ENCODE results near the gene FCGR3B.
"Not testable (repeated sequence)": the region's sequence is repeated elsewhere in the genome, so short reads cannot be mapped to it uniquely, and the experiment has no call there.

The FCGR3B gene
- 0 to 4.0 (median 0) reads per million in 9 experiments for total RNA-seq

DNA sequence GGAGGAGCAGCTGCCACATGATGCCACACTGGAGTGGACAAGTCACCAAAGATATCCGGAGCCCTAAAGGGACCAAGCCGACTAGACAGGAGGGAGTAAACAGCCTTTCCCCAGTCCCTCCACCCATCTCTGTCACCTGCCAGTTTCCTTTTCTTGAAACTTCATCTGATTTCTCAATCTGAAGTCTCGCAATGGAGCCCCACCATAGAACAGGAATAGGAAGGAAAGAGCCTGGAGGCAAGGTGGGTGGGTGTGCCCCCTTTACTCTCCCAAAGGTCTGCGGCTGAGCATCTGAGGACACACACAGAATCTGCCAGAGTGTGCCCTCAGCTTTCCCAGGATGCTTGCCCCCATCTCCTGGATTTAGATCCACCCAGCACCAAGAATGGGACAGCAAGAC lies at the start of gene FCGR3B:
Gene FCGR3B (minus strand): TSS at position 101 of the 400 bp plus-strand sequence. CDS start 82 bp downstream, at position 19.
- DNase-seq, result no peak
- H3K36me3 Mint-ChIP-seq (ENCODE audit: insufficient read depth), result no peaks in the 10 kb centered on the region
- no peak within 1 kb of the TSS for H3K4me3 Mint-ChIP-seq
- no peak for ATAC-seq (replicated peaks)
- no peaks in the 10 kb centered on the region for H3K27me3 Mint-ChIP-seq
- peaks cover 14 to 27% of the 10 kb centered on the region in 2 donors for H3K4me1 Mint-ChIP-seq (ENCODE audit: low read depth in 2 of 2)
- peak within 1 kb of the TSS in 1 of 2 donors; percentile 52 for H3K27ac Mint-ChIP-seq
- no peaks in the 10 kb centered on the region for H3K9me3 Mint-ChIP-seq

DNA sequence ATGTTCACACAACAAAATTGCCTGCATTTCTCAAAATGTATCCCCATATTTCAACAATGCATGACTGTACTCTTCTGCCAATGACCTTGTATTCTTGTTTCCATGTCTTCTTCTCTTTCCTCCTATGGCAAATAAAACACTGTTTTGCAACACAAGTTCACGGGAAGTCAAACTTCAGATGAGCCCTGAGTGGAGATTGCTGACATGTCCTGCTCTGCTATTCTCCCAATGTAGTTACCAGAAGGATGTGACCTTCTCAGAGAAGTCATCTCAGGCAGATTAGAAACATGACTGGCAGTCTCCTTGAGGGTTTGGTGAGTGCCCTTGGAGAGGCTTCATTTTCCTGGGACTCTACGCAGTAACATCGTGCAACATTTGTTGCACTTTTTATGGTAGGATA lies 47.5 kb upstream of the FCGR3B start:
- Mint-ChIP-seq H3K27me3 (peaks cover 0 to 2% of the 10 kb centered on the region in 2 donors), H3K27ac (no peak overlapping the region), H3K36me3 (ENCODE audit: insufficient read depth) (no peaks in the 10 kb centered on the region)

DNA sequence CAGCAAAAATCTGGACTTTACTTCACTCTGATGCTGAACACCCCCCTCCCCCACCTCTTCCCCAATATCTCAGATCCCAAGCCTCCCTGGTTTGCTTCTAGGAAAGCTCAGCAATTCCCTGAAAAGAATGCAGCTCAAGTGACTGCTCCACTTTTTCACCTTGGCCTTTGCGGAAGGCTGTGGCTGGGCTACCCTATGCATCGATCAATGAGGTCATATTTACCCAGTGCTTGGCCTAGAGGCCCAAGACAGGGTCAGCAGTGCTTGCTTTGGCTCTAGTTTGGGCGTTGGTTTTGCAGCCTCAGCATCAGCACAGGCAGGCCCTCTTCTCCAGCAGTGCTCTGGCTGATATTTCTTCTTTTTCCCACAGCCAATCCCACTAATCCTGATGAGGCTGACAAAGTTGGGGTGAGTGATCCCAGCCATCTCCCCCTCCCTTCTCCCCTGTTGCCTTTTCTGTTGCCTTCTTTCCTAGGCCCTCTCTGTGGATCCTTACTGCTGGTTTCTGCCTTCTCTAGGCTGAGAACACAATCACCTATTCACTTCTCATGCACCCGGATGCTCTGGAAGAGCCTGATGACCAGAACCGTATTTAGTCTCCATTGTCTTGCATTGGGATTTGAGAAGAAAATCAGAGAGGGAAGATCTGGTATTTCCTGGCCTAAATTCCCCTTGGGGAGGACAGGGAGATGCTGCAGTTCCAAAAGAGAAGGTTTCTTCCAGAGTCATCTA lies 46.1 kb upstream of the FCGR3B start:
- ATAC-seq (replicated peaks), result no peak
- Mint-ChIP-seq H3K27me3 (no peaks in the 10 kb centered on the region), H3K4me3 (no peak overlapping the region), H3K36me3 (ENCODE audit: insufficient read depth) (no peaks in the 10 kb centered on the region), H3K27ac (no peak overlapping the region), H3K9me3 (no peaks in the 10 kb centered on the region), H3K4me1 (ENCODE audit: low read depth in 2 of 2) (peaks cover 0 to 2% of the 10 kb centered on the region in 2 donors)
- no peak for DNase-seq

More for the DNA sequence above, 47.5 kb upstream of the FCGR3B start:
- DNase-seq (no peak), ATAC-seq (replicated peaks) (no peak)
- no peaks in the 10 kb centered on the region for H3K9me3 Mint-ChIP-seq
- H3K4me1 Mint-ChIP-seq (ENCODE audit: low read depth in 2 of 2), result peaks cover 0 to 2% of the 10 kb centered on the region in 2 donors
- no peak overlapping the region for H3K4me3 Mint-ChIP-seq

DNA sequence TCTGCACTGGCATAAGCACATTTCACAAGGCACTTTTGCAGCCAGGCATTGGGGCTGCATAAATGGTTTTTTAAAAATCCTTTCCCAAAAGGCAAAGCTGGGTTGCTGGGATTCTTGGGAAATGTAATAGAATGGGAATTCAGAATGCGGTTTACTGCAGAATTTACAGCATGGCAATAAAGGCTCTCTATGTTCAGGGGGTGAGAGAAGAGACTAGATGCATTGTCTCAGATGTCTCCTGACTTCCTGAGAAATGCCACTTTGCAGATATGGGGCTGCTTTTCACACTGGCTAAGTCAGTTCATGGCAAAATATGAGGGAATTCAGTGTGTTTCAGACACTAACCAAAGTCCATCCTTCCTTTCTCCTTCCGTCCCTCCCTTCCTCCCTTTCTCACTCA lies 45.5 kb upstream of the FCGR3B start:
- Mint-ChIP-seq H3K27me3 (no peaks in the 10 kb centered on the region), H3K9me3 (no peaks in the 10 kb centered on the region), H3K36me3 (ENCODE audit: insufficient read depth) (no peaks in the 10 kb centered on the region), H3K27ac (peak overlapping the region in 1 of 2 donors; percentile 69), H3K4me1 (ENCODE audit: low read depth in 2 of 2) (peaks cover 0 to 2% of the 10 kb centered on the region in 2 donors), H3K4me3 (no peak overlapping the region)
- no peak for ATAC-seq (replicated peaks)
- no peak for DNase-seq

DNA sequence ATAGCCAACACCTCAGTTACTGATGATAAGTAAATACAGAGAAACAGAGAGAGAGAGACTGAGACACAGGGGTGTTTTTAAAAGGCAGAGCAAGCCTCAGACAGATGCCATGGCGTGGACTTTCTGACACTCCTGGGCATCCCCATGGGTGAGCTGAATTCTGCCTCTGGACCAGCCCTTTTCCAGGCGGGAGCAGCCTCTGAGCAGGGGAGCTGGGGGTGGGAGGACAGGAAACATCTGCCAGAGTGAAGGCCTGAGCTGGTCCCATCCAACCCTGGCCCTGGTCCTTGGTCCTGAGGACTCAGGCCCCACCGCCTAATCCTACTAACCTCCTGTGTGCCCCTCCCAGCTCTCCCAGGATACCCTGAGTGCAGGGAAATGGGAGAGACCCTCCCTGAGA lies 43.9 kb upstream of the FCGR3B start:
- not testable (repeated sequence) for H3K36me3 Mint-ChIP-seq (ENCODE audit: insufficient read depth); H3K9me3 Mint-ChIP-seq; ATAC-seq (replicated peaks); H3K4me1 Mint-ChIP-seq (ENCODE audit: low read depth in 2 of 2); H3K4me3 Mint-ChIP-seq; DNase-seq; H3K27me3 Mint-ChIP-seq; H3K27ac Mint-ChIP-seq

DNA sequence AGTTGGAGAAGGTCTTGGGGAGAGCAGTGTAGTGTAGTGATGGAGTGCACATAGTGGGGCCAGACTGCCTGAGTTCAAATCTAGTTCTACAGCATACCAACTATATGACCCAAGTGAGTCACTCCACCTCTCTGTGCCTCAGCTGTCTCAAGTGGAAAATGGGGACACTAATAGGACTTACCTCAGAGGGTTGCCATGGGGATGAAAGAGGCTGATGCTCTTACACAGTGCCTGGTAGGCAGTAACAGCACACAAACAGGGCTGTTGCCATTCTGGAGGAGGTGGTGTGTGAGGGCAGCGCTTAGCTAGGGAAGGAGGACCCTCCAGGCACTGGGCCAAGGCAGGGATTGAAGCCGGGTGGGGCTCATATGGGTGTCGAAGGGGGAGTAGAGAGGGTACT lies 43.5 kb upstream of the FCGR3B start:
- not testable (repeated sequence) for H3K4me1 Mint-ChIP-seq (ENCODE audit: low read depth in 2 of 2); H3K36me3 Mint-ChIP-seq (ENCODE audit: insufficient read depth); H3K27me3 Mint-ChIP-seq; H3K27ac Mint-ChIP-seq; H3K9me3 Mint-ChIP-seq; DNase-seq; H3K4me3 Mint-ChIP-seq; ATAC-seq (replicated peaks)

DNA sequence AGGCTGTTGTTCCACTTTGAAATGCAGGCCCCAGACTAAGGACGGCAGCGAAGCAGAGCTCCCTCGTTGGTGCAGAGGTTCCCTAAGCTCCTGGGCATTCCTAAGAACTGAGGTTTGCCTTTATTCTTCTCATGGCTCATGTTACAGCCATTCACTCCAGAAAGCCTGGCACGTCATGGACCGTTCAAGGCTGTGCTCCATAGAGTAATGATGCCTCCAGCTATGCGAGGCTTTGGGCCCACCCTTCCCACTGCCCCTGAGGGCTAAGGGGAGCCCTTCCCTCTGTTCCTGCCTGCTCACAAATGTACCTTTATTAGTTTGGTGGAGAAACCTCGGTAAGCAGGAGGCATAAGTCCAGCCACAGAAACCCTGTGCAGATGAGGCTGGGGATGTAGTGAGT lies 42.5 kb upstream of the FCGR3B start:
- H3K9me3 Mint-ChIP-seq; H3K4me1 Mint-ChIP-seq (ENCODE audit: low read depth in 2 of 2); H3K27me3 Mint-ChIP-seq; H3K36me3 Mint-ChIP-seq (ENCODE audit: insufficient read depth); H3K4me3 Mint-ChIP-seq; H3K27ac Mint-ChIP-seq; DNase-seq; ATAC-seq (replicated peaks): not testable (repeated sequence)

DNA sequence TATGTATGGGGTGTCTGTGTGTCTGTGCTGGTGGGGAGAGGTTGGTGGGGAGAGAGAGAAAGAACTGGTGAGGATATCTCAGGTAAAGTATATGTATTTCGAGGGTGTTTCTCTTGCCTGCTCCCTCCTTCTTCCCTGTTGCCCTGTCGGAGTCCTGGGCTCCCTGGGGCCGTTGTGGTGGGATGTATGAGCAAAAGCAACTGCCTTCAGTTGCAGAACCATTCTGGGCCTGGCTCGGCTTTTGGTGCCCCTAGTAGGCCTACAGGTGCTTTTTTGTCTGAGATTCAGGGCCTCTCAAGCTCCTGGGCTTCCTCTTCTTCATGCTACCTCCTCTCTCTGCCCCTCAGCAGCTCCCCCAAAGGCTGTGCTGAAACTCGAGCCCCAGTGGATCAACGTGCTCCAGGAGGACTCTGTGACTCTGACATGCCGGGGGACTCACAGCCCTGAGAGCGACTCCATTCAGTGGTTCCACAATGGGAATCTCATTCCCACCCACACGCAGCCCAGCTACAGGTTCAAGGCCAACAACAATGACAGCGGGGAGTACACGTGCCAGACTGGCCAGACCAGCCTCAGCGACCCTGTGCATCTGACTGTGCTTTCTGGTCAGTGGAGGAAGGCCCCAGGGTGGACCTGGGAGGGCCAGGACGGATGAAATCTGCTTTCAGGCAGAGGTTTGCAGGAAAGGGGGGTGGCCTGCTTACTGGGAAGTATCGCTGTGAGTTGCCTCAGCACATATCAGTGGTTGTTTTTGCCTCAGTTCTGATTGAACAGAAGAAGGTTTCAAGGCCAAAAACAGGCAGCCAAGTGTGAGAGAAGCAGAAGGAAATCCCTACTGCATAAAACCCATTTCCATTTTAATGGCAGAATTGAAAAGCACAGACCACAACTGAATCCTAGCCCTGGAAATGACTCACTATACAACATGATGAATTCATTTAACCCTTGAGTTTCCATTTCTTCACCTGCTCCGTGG lies 40.4 kb upstream of the FCGR3B start:
- not testable (repeated sequence) for DNase-seq

DNA sequence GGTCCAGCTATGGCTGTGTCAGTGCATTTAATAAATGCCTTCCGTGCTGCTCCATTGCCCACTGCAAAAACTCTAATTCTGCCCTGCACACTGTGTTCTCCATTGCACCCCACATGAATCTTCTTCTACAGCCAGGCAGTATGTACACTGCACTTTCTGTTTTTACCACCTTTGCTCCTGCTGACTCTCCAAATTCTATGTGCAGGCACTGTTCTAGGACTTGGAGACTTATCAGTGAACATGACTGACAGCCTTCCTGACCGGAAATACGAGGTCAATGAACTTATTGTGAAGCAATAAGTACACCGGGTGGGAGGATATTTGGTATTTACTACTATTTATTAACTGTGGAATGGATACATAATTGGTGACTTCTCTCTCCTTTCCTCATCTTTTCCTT lies 33.7 kb upstream of the FCGR3B start:
- H3K4me1 Mint-ChIP-seq (ENCODE audit: low read depth in 2 of 2); H3K27me3 Mint-ChIP-seq; DNase-seq; ATAC-seq (replicated peaks); H3K27ac Mint-ChIP-seq; H3K36me3 Mint-ChIP-seq (ENCODE audit: insufficient read depth); H3K9me3 Mint-ChIP-seq; H3K4me3 Mint-ChIP-seq: not testable (repeated sequence)

More for the DNA sequence above, 40.4 kb upstream of the FCGR3B start:
- H3K27me3 Mint-ChIP-seq; ATAC-seq (replicated peaks); H3K27ac Mint-ChIP-seq; H3K4me1 Mint-ChIP-seq (ENCODE audit: low read depth in 2 of 2); H3K9me3 Mint-ChIP-seq; H3K4me3 Mint-ChIP-seq; H3K36me3 Mint-ChIP-seq (ENCODE audit: insufficient read depth): not testable (repeated sequence)

DNA sequence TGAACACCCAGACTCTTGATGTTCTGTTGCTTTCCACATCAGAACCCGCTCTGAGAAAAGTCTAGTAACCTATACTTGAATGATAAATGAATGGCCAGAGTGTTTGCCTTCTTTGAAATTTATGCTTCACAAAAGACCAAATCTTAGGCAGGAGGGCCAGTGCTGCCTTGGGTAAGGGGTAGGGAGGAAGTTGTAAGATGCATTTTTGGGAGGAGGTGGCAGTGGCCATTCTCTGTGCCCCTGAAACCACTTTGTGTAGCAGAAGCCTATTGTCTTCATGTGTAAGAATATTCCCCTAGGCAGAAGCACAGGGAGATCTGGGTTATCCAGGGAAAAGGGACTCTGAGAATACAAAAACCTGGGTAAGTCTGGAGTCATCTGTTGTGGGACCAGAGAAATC lies 32.6 kb upstream of the FCGR3B start:
- not testable (repeated sequence) for H3K27ac Mint-ChIP-seq; ATAC-seq (replicated peaks)

DNA sequence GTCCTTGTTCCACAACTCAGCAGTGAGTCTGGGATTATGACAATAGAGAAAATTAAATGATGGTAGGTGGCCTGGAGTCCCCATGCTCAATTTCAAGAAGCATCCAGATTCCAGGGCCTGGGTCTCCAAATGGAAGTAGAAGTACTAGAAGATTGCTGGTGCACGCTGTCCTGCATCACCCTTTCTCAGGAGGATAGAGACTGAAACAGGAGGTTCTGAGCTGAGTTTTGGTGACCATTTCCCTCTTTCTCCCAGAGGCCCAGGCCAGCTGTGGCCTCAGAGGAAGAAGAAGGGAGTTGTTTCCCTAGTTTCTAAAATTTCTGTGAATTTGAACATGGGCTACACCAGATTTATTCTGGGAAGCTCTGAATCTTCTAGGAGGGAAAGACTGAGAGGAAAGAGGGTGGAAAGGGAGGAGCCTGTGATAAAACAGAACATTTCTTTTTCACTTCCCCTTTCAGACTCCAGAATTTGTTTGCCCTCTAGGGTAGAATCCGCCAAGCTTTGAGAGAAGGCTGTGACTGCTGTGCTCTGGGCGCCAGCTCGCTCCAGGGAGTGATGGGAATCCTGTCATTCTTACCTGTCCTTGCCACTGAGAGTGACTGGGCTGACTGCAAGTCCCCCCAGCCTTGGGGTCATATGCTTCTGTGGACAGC lies 31.8 kb upstream of the FCGR3B start, which contains the start of gene FCGR2B:
Gene FCGR2B (plus strand): TSS at position 460 of the 656 bp plus-strand sequence. CDS start 99 bp downstream, at position 559.
- H3K4me1 Mint-ChIP-seq (ENCODE audit: low read depth in 2 of 2); H3K27ac Mint-ChIP-seq; H3K36me3 Mint-ChIP-seq (ENCODE audit: insufficient read depth); H3K27me3 Mint-ChIP-seq; H3K4me3 Mint-ChIP-seq; DNase-seq; H3K9me3 Mint-ChIP-seq; ATAC-seq (replicated peaks): not testable (repeated sequence)

More for the DNA sequence above, 32.6 kb upstream of the FCGR3B start:
- H3K27me3 Mint-ChIP-seq; DNase-seq; H3K36me3 Mint-ChIP-seq (ENCODE audit: insufficient read depth); H3K4me1 Mint-ChIP-seq (ENCODE audit: low read depth in 2 of 2); H3K4me3 Mint-ChIP-seq; H3K9me3 Mint-ChIP-seq: not testable (repeated sequence)

DNA sequence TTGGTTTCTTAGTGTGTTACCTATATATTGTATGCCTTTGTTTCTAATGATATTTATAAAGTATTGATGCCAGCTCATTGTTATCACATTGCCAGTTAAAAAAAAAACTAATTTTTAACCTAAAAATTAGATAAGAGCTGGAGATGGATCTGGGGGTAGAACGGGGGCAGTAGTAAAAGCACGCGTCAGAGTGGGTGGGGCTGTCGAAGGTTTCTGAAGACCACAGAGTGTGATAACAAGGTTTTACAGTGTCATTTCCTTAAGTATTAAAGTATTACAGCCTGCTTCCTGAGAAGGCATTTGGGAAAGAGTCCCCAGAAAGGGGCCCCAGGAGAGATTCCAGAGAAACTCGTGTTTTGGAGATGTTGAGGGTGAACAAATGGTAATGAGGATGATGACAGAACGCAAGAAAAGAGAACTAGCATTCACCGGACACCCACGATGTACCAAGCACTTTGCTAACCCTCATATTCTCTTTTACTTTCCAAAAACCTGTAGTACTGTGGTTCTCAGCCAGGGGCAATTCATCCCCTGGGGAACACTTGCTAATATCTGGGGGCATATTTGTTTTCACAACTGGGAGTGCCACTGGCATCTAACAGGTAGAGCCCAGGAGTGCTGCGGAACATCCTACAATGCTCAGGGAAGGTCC lies 30.8 kb upstream of the FCGR3B start:
- H3K4me3 Mint-ChIP-seq; H3K4me1 Mint-ChIP-seq (ENCODE audit: low read depth in 2 of 2); H3K9me3 Mint-ChIP-seq; H3K27ac Mint-ChIP-seq; H3K27me3 Mint-ChIP-seq; H3K36me3 Mint-ChIP-seq (ENCODE audit: insufficient read depth): not testable (repeated sequence)
- DNase-seq (peak in 1 of 3 experiments; percentile 41), ATAC-seq (replicated peaks) (peak; percentile 99)

DNA sequence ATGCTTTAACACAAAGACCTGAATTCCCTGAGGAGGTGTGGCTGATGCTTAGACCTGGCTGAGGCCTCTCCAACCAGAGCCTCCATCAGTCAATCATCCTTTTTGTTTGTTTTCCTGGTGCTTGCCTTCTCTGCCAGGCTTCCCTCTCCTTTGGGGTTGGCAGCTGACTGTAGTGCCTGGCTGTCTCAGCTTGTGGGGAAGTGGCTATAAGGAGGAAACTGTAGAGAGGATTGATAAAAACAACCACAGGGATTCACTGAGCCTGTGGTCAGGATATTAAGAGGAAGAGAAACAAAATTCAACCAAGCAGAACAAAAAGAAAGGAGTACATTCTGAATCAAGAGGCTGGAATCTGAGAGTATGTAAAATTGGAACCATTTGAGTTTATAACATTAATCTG lies 27.5 kb upstream of the FCGR3B start:
- DNase-seq; H3K4me1 Mint-ChIP-seq (ENCODE audit: low read depth in 2 of 2); ATAC-seq (replicated peaks); H3K36me3 Mint-ChIP-seq (ENCODE audit: insufficient read depth); H3K9me3 Mint-ChIP-seq; H3K4me3 Mint-ChIP-seq; H3K27ac Mint-ChIP-seq; H3K27me3 Mint-ChIP-seq: not testable (repeated sequence)

All from effector memory CD8-positive, alpha-beta T cell (primary cell).